Common myeloid progenitor, CD34-positive (primary cell): Measurements from ENCODE around the gene OR10H1.

ENCODE experiments used
- CTCF ChIA-PET: fragments of 350-600 bp; sonication (Branson Sonifier 250); formaldehyde crosslinking; loops from one replicate; lab custom pipeline; 2021; ENCODE audit warnings: antibody characterized with exemption; lab: Charles Lee
- POLR2A ChIA-PET: fragments of 350-600 bp; sonication (Branson Sonifier 250); formaldehyde crosslinking; loops from one replicate; lab custom pipeline; 2021; ENCODE audit warnings: antibody characterized with exemption; lab: Charles Lee
- DNase-seq, 3 donors: peaks; one replicate each; pipeline versions ENCODE4 v3.0.0 to v3.0.0-alpha.2; 2013
- H3K27ac ChIP-seq, 2 experiments: 1 replicate in 1 of 2; 2 replicates in 1 of 2; pipeline ENCODE4 v1.7.0; 2013; ENCODE audit warnings: inconsistent platforms in 2 of 2, low read length in 2 of 2, mild to moderate bottlenecking in 2 of 2, low read depth in 1 of 2, moderate library complexity in 1 of 2; ENCODE audit not compliant: severe bottlenecking in 2 of 2, insufficient read depth in 1 of 2, poor library complexity in 1 of 2
- H3K27me3 ChIP-seq, 5 experiments: replicated peaks in 2 of 5; 1 replicate in 3 of 5; 2 replicates in 2 of 5; pipeline versions ENCODE4 v1.6.1 to v1.7.0; 2013; ENCODE audit warnings: low read length in 4 of 5, mild to moderate bottlenecking in 2 of 5, moderate library complexity in 2 of 5, inconsistent platforms in 1 of 5; ENCODE audit not compliant: insufficient read depth in 5 of 5, control insufficient read depth in 4 of 5
- H3K36me3 ChIP-seq, 4 experiments: 1 replicate in 2 of 4; 2 replicates in 2 of 4; pipeline versions ENCODE4 v1.6.1 to v1.7.0; 2013; ENCODE audit warnings: low read length in 3 of 4, control low read depth in 1 of 4, mild to moderate bottlenecking in 1 of 4; ENCODE audit not compliant: control insufficient read depth in 4 of 4, insufficient read depth in 4 of 4
- H3K4me1 ChIP-seq, 4 experiments: 1 replicate in 3 of 4; 2 replicates in 1 of 4; pipeline versions ENCODE4 v1.6.1 to v1.7.1; 2013; ENCODE audit warnings: low read length in 3 of 4, mild to moderate bottlenecking in 3 of 4, control low read depth in 1 of 4, inconsistent platforms in 1 of 4, moderate library complexity in 1 of 4; ENCODE audit not compliant: control insufficient read depth in 4 of 4, insufficient read depth in 4 of 4; ENCODE audit errors: control extremely low read depth in 1 of 4
- H3K4me3 ChIP-seq, 7 experiments: 1 replicate in 4 of 7; 2 replicates in 3 of 7; pipeline versions ENCODE4 v1.5.1 to v1.7.0; 2013; ENCODE audit warnings: mild to moderate bottlenecking in 7 of 7, low read length in 6 of 7, moderate library complexity in 6 of 7, inconsistent platforms in 2 of 7, low read depth in 2 of 7, control low read depth in 1 of 7; ENCODE audit not compliant: insufficient read depth in 4 of 7, control insufficient read depth in 1 of 7; ENCODE audit errors: extremely low read depth in 1 of 7
- H3K9me3 ChIP-seq, 5 experiments: 1 replicate in 4 of 5; 2 replicates in 1 of 5; pipeline versions ENCODE4 v1.6.1 to v1.7.1; 2013; ENCODE audit warnings: low read length in 4 of 5, mild to moderate bottlenecking in 2 of 5, inconsistent platforms in 1 of 5, low read depth in 1 of 5, moderate library complexity in 1 of 5; ENCODE audit not compliant: control insufficient read depth in 4 of 5, insufficient read depth in 2 of 5; ENCODE audit errors: control extremely low read depth in 1 of 5
- WGBS: methylation state at CpG from one replicate; pipeline ENCODE4 v1.1.5; 2013; ENCODE audit not compliant: insufficient coverage; 5-methylcytosine and 5-hydroxymethylcytosine counted together

The OR10H1 gene

GRCh38 chr19:15782211-15782610 is 33.3 kb downstream of the OR10H1 start:
- ChIA-PET CTCF (no interaction called here), POLR2A (no interaction called here)
- H3K36me3 ChIP-seq, result no peaks in the 10 kb centered on the region
- 60% methylated on average over 1 of the region's 3 CpGs for WGBS
- peaks cover 0 to 8% (median 3%) of the 10 kb centered on the region in 5 experiments for H3K27me3 ChIP-seq
- no peak overlapping the region for H3K27ac ChIP-seq
- peaks cover 0 to under 1% (median 0%) of the 10 kb centered on the region in 5 experiments for H3K9me3 ChIP-seq
- peaks cover 0 to 4% (median 2%) of the 10 kb centered on the region in 4 experiments for H3K4me1 ChIP-seq
- H3K4me3 ChIP-seq, result no peak overlapping the region
- no peak for DNase-seq

- Histone ChIP-seq H3K27me3 (peaks cover 0 to 7% (median 0%) of the 10 kb centered on the region in 5 experiments), H3K4me3 (no peak overlapping the region), H3K36me3 (no peaks in the 10 kb centered on the region), H3K4me1 (peaks cover 0 to 4% (median 2%) of the 10 kb centered on the region in 4 experiments), H3K27ac (no peak overlapping the region), H3K9me3 (peaks cover 0 to 2% (median 0%) of the 10 kb centered on the region in 5 experiments)
- DNase-seq, result no peak
- ChIA-PET POLR2A (no interaction called here), CTCF (no interaction called here)
- WGBS, result 90% methylated on average over 5 of the region's 5 CpGs
Observed at GRCh38 chr19:15781661-15782060, 33.8 kb downstream of the OR10H1 start.

GRCh38 chr19:15780610-15781418 is 34.6 kb downstream of the OR10H1 start:
- no peaks in the 10 kb centered on the region for H3K36me3 ChIP-seq
- H3K4me1 ChIP-seq, result peaks cover 0 to 4% (median 2%) of the 10 kb centered on the region in 4 experiments
- POLR2A ChIA-PET, result no interaction called here
- H3K27me3 ChIP-seq, result peaks cover 0 to 10% (median 4%) of the 10 kb centered on the region in 5 experiments
- CTCF ChIA-PET, result no interaction called here
- 74% methylated on average over 7 of the region's 7 CpGs for WGBS
- H3K27ac ChIP-seq, result no peak overlapping the region
- H3K9me3 ChIP-seq, result peaks cover 0 to 2% (median 0%) of the 10 kb centered on the region in 5 experiments
- no peak for DNase-seq
- H3K4me3 ChIP-seq, result no peak overlapping the region

- Histone ChIP-seq H3K4me3 (no peak overlapping the region), H3K9me3 (peaks cover 0 to 2% (median 0%) of the 10 kb centered on the region in 5 experiments), H3K27ac (no peak overlapping the region), H3K27me3 (peaks cover 0 to 10% (median 4%) of the 10 kb centered on the region in 5 experiments), H3K36me3 (no peaks in the 10 kb centered on the region), H3K4me1 (peaks cover 0 to 4% (median 2%) of the 10 kb centered on the region in 4 experiments)
- ChIA-PET CTCF (no interaction called here), POLR2A (no interaction called here)
- 51% methylated on average over 7 of the region's 10 CpGs for WGBS
- DNase-seq, result no peak
Observed at GRCh38 chr19:15779756-15780476, 35.5 kb downstream of the OR10H1 start.

- H3K27ac ChIP-seq, result no peak overlapping the region
- ChIA-PET CTCF (no interaction called here), POLR2A (no interaction called here)
- peaks cover 0 to 14% (median 7%) of the 10 kb centered on the region in 5 experiments for H3K27me3 ChIP-seq
- peaks cover 0 to 3% (median 0%) of the 10 kb centered on the region in 4 experiments for H3K4me1 ChIP-seq
- H3K9me3 ChIP-seq, result peaks cover 0 to 6% (median 2%) of the 10 kb centered on the region in 5 experiments
- DNase-seq, result no peak
- no peak overlapping the region for H3K4me3 ChIP-seq
- no peaks in the 10 kb centered on the region for H3K36me3 ChIP-seq
- WGBS, result 62% methylated on average over 8 of the region's 9 CpGs
Observed at GRCh38 chr19:15776991-15777970, 38.2 kb downstream of the OR10H1 start.

- CTCF ChIA-PET, result no interaction called here
- Histone ChIP-seq H3K9me3 (peaks cover 0 to 6% (median 2%) of the 10 kb centered on the region in 5 experiments), H3K4me3 (no peak overlapping the region), H3K4me1 (no peaks in the 10 kb centered on the region), H3K27me3 (peaks cover 0 to 14% (median 7%) of the 10 kb centered on the region in 5 experiments), H3K27ac (no peak overlapping the region), H3K36me3 (no peaks in the 10 kb centered on the region)
- POLR2A ChIA-PET, result no interaction called here
- WGBS, result 91% methylated on average over 4 of the region's 4 CpGs
- no peak for DNase-seq
Observed at GRCh38 chr19:15776264-15776663, 39.2 kb downstream of the OR10H1 start.
